A673 (cell line): ENCODE data around the gene ADCYAP1R1. TPM values are rescaled to one million over a fixed set of nuclear protein-coding genes. Genes with fewer than 3 reads are reported as not detected.

Experiments used
- BruUV-seq: library from RNA; stranded (reverse); fragments of 400-500 nt; replicated peaks from 2 replicates; lab custom pipeline; 2021; lab: Mats Ljungman, UMichigan
- CTCF ChIA-PET: fragments of 300-600 bp; sonication (Branson Sonifier 250); formaldehyde crosslinking; loops from one replicate; lab custom pipeline; 2022; ENCODE audit warnings: antibody characterized with exemption; lab: Charles Lee
- POLR2A ChIA-PET: fragments of 300-600 bp; sonication (Branson Sonifier 250); formaldehyde crosslinking; loops from one replicate; lab custom pipeline; 2022; ENCODE audit warnings: antibody characterized with exemption; ENCODE audit not compliant: low non-redundant PET; lab: Charles Lee
- DNase-seq: peaks from one replicate; pipeline ENCODE4 v3.0.0-alpha.2; 2015; ENCODE audit warnings: low spot score
- H3K27ac ChIP-seq: fragments of 200-600 bp; sonication (generic); 2 replicates; pipeline ENCODE4 v1.5.1; 2016; ENCODE audit warnings: mixed run types, low read depth, mild to moderate bottlenecking, mixed read lengths, antibody characterized with exemption, low read length; ENCODE audit not compliant: poor library complexity, severe bottlenecking
- H3K27me3 ChIP-seq: fragments of 200-600 bp; sonication (generic); replicated peaks from 2 replicates; pipeline ENCODE4 v1.6.1; 2017; ENCODE audit warnings: mixed run types, low read depth, mild to moderate bottlenecking, mixed read lengths, antibody characterized with exemption, low read length; ENCODE audit not compliant: insufficient read depth, poor library complexity
- H3K36me3 ChIP-seq: fragments of 200-600 bp; sonication (generic); 2 replicates; pipeline ENCODE4 v1.6.1; 2016; ENCODE audit warnings: mixed run types, mild to moderate bottlenecking, mixed read lengths, antibody characterized with exemption, low read length; ENCODE audit not compliant: insufficient read depth, poor library complexity, severe bottlenecking
- H3K4me1 ChIP-seq: fragments of 200-600 bp; sonication (generic); 2 replicates; pipeline ENCODE4 v1.6.1; 2017; ENCODE audit warnings: mixed run types, mild to moderate bottlenecking, mixed read lengths, antibody characterized with exemption, low read length; ENCODE audit not compliant: insufficient read depth, poor library complexity, severe bottlenecking
- H3K4me3 ChIP-seq: fragments of 200-600 bp; sonication (generic); 2 replicates; pipeline ENCODE4 v1.5.1; 2016; ENCODE audit warnings: low read depth, mixed run types, mild to moderate bottlenecking, mixed read lengths, low read length; ENCODE audit not compliant: poor library complexity, severe bottlenecking
- H3K9me3 ChIP-seq: fragments of 200-600 bp; sonication (generic); 2 replicates; pipeline ENCODE4 v1.6.1; 2016; ENCODE audit warnings: mixed run types, low read depth, mild to moderate bottlenecking, mixed read lengths, antibody characterized with exemption, low read length; ENCODE audit not compliant: poor library complexity, severe bottlenecking
- EZH2 ChIP-seq: fragments of 200-600 bp; sonication (generic); IDR thresholded peaks from 2 replicates; pipeline ENCODE4 v1.6.1; 2017; ENCODE audit warnings: borderline replicate concordance, low read depth, mild to moderate bottlenecking, mixed read lengths, antibody characterized with exemption, low read length; ENCODE audit not compliant: poor library complexity, severe bottlenecking
- intact Hi-C: fragments of 100-400 bp; cut with micrococcal nuclease; formaldehyde crosslinking; loops from one replicate; pipeline ENCODE4 v1.10.0; 2022; ENCODE audit not compliant: unreplicated experiment
- total RNA-seq: library from RNA; stranded (reverse); gene quantifications from 2 replicates; pipeline ENCODE4 v1.2.3, GENCODE V29; 2021
- TF ChIP-seq, protein P1 (sequence below): fragments of 300-800, 200-600 bp; sonication (generic); conservative IDR thresholded peaks from 2 replicates; pipeline ENCODE4 v1.5.1; 2017; ENCODE audit warnings: low read depth, mild to moderate bottlenecking, antibody characterized with exemption, low read length, moderate library complexity, mixed read lengths

The ADCYAP1R1 gene
- total RNA-seq, 1 experiment from 2014 or later: not detected

DNA sequence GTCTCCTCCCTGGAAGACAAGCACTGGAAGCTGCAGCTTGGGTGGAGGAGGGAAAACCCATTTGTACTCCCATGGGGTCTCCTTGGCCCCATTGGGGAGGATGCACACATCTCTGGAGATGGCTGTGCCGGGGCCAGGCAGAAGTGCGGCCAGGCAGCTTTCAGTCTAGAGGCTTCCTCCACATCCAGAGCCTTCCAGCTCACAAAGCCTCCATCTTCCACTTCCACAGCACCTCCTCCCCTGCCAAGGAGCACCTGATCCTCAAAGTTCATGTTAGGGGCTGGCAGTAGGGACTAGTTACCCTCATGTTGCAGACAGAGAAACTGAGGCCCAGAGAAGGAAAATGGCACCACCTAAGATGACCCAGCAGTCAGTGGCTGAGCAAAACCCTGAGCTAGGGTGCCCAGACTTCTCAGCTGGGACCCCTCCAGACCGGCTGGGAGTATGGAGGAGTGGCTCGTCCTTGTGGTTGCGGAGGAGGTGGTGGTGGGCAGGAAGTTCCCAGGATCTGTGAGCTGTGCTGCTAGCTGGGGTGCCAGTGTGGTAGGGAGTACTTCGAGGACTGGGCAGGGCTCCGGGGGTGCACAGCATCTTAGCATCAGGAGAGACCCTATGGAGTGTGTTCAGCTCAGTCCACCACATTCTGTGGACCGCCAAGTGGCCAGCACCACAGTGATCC, 44.2 kb downstream of the ADCYAP1R1 start:
- intact Hi-C loops: no loop called here
- DNase-seq: no peak
- Histone ChIP-seq H3K9me3 (no peaks in the 10 kb centered on the region), H3K27me3 (peaks cover 11% of the 10 kb centered on the region), H3K4me3 (no peak overlapping the region), H3K36me3 (no peaks in the 10 kb centered on the region), H3K4me1 (no peaks in the 10 kb centered on the region), H3K27ac (no peak overlapping the region)
- TF ChIP-seq, protein P1, sequence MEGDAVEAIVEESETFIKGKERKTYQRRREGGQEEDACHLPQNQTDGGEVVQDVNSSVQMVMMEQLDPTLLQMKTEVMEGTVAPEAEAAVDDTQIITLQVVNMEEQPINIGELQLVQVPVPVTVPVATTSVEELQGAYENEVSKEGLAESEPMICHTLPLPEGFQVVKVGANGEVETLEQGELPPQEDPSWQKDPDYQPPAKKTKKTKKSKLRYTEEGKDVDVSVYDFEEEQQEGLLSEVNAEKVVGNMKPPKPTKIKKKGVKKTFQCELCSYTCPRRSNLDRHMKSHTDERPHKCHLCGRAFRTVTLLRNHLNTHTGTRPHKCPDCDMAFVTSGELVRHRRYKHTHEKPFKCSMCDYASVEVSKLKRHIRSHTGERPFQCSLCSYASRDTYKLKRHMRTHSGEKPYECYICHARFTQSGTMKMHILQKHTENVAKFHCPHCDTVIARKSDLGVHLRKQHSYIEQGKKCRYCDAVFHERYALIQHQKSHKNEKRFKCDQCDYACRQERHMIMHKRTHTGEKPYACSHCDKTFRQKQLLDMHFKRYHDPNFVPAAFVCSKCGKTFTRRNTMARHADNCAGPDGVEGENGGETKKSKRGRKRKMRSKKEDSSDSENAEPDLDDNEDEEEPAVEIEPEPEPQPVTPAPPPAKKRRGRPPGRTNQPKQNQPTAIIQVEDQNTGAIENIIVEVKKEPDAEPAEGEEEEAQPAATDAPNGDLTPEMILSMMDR: no peak
- TF ChIP-seq EZH2: no peak
- ChIA-PET CTCF (interaction anchor here (0.6 kb wide), 1 partner anchor 112 kb away, joined by 3 read pairs; no protein-coding TSS in a partner anchor), POLR2A (no interaction called here)
- BruUV-seq: no TSS peak

DNA sequence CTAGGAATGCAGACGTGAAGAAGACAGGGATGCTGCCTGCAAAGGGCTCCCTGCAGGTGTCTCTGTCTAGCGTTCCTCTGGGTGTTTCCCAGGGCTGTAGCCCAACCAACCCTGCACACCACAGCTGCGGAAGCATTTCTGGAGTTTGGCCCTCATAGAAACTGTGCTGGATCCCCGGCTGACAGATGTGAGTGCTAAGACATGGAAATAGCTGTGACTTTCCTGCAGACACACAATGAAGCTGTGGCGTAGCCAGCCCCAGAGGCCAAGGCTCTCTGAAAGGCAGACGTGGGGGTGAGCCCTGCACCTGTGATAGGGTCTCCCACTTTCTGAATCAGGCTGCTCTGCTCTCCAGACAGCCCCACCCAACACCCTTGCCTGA, 44.8 kb downstream of the ADCYAP1R1 start:
- no peak overlapping the region for H3K4me3 ChIP-seq
- H3K27me3 ChIP-seq: peaks cover 8% of the 10 kb centered on the region
- no peak for TF ChIP-seq EZH2
- TF ChIP-seq, protein P1: no peak
- no peaks in the 10 kb centered on the region for H3K9me3 ChIP-seq
- no peaks in the 10 kb centered on the region for H3K36me3 ChIP-seq
- ChIA-PET POLR2A (no interaction called here), CTCF (interaction anchor here (0.6 kb wide), 1 partner anchor 113 kb away, joined by 3 read pairs; no protein-coding TSS in a partner anchor)
- DNase-seq: no peak
- no peak overlapping the region for H3K27ac ChIP-seq
- no TSS peak for BruUV-seq
- no peaks in the 10 kb centered on the region for H3K4me1 ChIP-seq
- intact Hi-C loops: no loop called here

DNA sequence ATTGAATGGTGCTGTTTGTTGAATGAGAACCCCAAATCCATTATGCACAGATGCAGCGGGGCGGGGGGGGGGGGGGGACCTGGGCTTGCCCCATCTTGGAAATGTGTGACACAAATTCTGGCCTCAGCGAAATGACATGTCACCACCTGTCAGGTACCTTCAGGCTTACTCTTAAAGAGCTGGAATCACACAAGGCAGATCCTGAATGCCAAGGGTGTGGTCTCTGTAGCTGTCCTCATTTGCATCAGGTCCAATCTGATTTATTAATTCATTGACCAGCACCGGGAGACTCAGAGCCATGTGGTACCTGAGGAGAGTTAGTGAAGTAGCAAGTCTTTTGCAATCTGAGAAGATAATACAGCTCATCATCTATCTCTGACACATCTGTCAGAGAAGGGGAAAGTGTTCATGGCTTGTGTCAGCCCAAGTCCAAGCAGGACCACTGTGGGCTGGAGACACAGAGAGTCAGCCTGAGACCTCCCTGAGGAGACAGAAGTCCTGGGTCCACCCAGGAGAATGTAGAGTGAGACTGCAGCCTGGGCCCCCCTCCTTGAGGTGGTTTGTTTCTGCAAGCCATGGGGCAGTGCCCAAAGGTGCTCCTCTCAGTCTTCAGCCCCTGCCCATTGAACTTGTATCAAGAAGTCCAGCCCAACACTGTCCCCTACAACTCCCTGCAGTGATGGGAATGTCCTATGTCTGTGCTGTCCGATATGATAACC, 46.7 kb downstream of the ADCYAP1R1 start:
- POLR2A ChIA-PET: no interaction called here
- no peak overlapping the region for H3K27ac ChIP-seq
- no peak overlapping the region for H3K4me3 ChIP-seq
- H3K36me3 ChIP-seq: no peaks in the 10 kb centered on the region
- H3K4me1 ChIP-seq: no peaks in the 10 kb centered on the region
- intact Hi-C loops: no loop called here
- no TSS peak for BruUV-seq
- H3K27me3 ChIP-seq: peaks cover 12% of the 10 kb centered on the region
- no peak for DNase-seq
- no peaks in the 10 kb centered on the region for H3K9me3 ChIP-seq
- TF ChIP-seq EZH2: no peak
- TF ChIP-seq, protein P1: no peak
- CTCF ChIA-PET: no interaction called here
